AML-193 (cell line): ENCODE data around the gene SLC25A26.

ENCODE experiments used
- DNase-seq, 2 experiments: peaks; one replicate each; lab custom pipeline; 2025; lab: John Stamatoyannopoulos, UW

Gene SLC25A26

GRCh38 chr3:66322436-66322835, 101.6 kb downstream of the SLC25A26 start:
- no peak for DNase-seq

DNA sequence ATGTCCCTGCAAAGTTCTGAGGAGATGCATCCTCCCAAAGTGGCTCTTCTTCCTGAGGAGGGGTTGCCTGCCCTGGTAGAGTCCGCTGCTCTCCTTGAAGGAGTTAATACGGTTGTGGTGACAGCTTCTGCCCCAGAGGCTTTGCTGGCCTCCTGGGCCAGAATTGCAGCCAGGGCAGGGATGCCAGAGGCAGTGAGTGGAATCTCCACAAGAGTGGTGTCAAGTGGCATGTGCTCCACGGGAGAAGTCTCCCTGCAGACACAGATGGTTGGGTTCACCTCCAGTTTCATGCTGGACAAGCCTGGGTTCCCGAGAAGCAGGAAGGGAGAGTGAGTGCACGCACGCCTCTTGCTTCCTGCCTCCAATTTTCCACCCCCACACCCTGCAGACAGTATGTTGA, 105.5 kb downstream of the SLC25A26 start:
- DNase-seq, result no peak

- no peak for DNase-seq
Measured at GRCh38 chr3:66335671-66336070, 114.9 kb downstream of the SLC25A26 start.

GRCh38 chr3:66336333-66336766, 115.5 kb downstream of the SLC25A26 start:
- no peak for DNase-seq

- DNase-seq, result no peak
Measured at GRCh38 chr3:66338927-66339326, 118.1 kb downstream of the SLC25A26 start.

- DNase-seq, result no peak
Measured at GRCh38 chr3:66342717-66343356, 122.0 kb downstream of the SLC25A26 start.

DNA sequence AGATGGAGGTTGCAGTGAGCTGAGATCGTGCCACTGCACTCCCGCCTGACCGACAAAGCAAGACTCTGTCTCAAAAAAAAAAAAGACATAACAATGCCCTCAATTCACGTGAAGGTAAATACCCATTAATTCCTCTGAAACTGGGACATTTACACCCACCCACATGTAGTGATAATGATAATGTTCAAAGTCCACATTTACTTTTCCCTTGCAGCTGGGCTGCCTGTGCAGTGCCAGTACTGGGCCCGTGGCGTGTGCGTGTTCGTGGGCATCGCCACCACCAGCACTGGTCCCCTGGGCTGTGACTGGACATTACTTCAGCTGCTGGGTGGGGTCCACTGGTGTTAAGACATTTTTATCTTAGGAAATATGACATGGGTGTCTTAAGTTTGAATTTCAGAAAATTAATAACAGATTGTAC, 123.6 kb downstream of the SLC25A26 start:
- DNase-seq, result no peak

GRCh38 chr3:66344848-66345578, 124.2 kb downstream of the SLC25A26 start:
- DNase-seq, result no peak

GRCh38 chr3:66348704-66349103, 127.9 kb downstream of the SLC25A26 start:
- DNase-seq, result no peak

DNA sequence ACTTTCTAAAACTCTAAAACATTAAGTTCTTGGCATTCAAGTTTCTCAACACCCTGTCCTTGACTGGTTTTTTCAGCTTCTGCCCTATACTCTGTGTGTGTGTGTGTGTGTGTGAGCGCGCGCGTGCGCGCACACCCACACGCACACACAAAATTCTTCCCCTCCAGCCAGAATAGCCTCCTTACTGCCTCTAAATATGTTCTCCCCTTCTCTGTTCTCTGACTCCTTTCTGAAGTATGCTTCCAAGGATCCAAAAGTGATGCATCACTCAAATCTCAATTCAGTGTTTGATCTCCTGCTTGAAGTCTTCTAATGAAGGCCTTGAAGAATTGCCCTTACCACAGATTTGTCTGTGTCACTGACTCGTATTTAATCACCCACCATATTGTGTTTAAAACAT, 129.8 kb downstream of the SLC25A26 start:
- no peak for DNase-seq

DNA sequence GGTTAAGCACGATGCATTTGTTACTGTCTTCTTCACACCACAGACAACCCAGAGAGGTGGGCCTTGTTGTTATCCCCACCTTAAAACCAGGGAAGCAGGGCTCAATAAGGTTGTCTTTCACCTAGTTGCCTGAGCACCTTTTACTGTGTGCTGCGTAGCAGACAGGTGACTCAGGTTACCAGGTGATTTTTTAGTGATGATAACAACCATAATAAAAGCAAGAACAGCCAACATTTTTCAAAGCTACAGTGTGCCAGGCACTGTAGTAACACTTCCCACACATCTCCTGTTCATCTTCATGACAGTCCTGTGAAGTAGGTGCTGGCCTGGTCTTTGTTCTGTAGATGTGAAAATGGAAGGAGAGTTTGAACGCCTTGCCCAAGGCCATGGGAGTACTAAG, 132.2 kb downstream of the SLC25A26 start:
- DNase-seq, result no peak

GRCh38 chr3:66353530-66353929, 132.7 kb downstream of the SLC25A26 start:
- DNase-seq, result no peak

DNA sequence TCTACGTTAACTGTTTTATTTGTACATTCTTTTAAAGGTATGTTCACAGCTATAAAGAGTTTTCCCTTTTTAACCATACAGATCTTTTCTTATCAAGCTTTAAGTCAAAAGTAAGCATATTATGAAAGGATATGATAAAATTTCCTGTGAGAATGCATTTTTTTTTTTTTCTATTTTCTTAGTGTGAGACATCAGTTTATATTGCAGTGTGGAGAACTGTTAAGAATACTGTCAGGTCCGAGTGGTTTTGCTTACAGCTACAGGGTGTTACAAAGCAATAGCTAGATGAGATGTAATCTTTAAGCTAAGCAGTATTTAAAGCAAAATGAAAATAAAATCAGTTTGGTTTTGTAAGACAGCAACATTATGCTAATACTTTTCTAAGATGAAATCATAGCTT, 133.2 kb downstream of the SLC25A26 start:
- DNase-seq, result no peak

- no peak for DNase-seq
Measured at GRCh38 chr3:66355394-66355793, 134.6 kb downstream of the SLC25A26 start.

- no peak for DNase-seq
Measured at GRCh38 chr3:66355997-66356396, 135.2 kb downstream of the SLC25A26 start.

DNA sequence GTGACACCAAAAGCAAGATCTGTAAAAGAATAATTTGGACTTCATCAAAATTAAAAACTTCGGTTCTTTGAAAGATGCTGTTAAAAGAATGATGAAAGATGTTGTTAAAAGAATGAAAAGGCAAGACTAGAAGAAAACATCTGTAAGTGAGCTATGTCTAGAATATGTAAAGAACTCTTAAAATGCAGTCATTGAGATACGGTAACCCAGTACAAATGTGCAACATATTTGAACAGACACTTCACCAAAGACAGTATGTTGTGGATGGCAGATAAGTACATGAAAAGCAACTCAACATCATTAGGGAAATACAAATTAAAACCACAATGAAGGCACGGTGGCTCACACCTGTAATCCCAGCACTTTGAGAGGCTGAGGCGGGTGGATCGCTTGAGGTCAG, 140.6 kb downstream of the SLC25A26 start:
- DNase-seq, result no peak

GRCh38 chr3:66362541-66362941, 141.7 kb downstream of the SLC25A26 start:
- DNase-seq, result no peak

GRCh38 chr3:66363148-66363547, 142.3 kb downstream of the SLC25A26 start:
- no peak for DNase-seq

DNA sequence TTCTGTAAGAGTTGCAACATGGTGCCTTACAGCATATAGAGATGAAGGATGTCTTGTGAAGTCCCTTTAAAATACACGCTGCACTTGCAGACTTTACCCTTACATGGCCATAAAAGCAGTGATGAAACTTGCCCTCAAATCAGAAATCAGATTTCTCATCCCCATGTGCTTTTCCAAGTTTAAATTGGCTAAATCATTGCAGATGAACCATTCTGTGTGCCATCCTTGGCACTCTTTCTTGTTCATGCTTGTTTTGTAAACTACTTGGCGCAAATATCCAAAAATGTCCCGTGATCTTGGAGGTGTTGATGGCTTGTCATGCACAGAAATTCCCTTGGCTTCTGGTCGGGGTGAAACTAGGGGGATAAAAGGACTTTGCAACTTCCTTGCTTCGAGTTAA, 144.3 kb downstream of the SLC25A26 start:
- DNase-seq, result no peak

DNA sequence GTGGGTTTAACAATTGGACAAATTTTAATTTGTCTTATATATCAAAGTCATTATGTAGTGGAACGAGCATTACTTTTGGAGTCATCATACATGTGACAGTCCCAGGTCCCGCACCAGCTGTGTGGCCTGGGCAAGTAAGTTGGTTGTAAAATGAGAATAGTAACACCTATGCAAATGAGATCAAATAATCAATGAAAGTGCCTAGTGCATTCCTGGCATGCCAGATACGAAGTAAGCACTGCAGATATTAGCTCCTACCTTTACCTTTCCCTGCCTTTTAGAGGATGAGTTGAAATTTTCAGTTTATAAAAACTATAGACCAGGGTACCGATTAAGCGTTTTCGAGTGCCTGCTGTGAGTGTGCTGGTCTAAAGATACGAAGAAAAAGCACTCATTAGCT, 145.9 kb downstream of the SLC25A26 start:
- no peak for DNase-seq

GRCh38 chr3:66367979-66368378, 147.2 kb downstream of the SLC25A26 start:
- no peak for DNase-seq

DNA sequence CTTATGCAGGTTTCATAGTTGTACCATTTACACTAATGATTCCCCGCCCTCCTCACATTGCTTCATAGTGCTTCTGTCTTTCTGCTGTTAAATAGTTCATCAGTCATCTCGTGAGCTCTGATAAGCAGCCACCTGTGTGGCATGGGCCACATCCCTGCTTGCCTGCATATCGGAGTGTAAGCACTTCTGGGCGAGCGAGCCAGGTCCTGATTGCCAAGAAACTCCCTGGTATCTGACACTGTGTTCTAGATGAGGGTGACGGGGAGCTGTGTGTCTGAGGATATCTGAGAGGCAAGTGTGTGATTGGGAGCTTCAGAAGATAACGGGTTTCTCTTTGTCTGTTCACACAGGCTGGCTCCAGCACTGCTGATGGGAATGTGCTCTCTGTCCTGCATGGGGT, 149.4 kb downstream of the SLC25A26 start:
- no peak for DNase-seq

DNA sequence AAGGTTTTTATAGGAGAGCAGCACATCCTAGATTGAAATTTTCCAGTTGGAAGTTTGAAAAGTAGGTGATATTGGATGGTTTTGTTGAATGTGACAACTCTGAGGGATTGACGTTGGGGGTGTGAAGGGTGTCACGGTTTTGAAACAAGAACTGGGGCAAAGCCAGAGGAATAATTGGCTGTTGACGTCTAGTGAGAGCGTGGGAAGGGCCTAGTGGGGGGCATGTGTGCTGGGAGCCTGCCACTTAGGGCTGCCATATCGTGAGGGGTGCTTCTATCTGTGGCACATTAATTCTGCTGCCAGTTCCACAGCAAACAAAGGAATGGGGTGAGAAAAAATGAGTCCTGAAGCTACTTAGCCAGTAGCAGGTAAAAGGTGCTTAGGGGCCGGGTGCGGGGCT, 150.6 kb downstream of the SLC25A26 start:
- DNase-seq, result no peak
